HepG2 (cell line): Measurements from ENCODE around the gene SLC35F1. TPM values are rescaled to one million over a fixed set of nuclear protein-coding genes. Genes with fewer than 3 reads are reported as not detected.

Source experiments
- ATAC-seq: fragments of 200-7000 bp; cut with Tn5 transposase; 3 replicates; pipeline ENCODE4 v1.9.1; 2020; ENCODE audit warnings: mild to moderate bottlenecking, moderate library complexity
- BruUV-seq: library from RNA; stranded (reverse); fragments of 400-500 nt; replicated peaks from 2 replicates; lab custom pipeline; 2021; lab: Mats Ljungman, UMichigan
- CTCF ChIA-PET: fragments of 300-600 bp; formaldehyde crosslinking; extraction: SDS; loops from one replicate; lab custom pipeline; 2021; ENCODE audit warnings: low total read pairs, inconsistent platforms, low intra/inter-chr PET ratio; lab: Yijun Ruan, JAX
- POLR2A ChIA-PET: fragments of 350-600 bp; sonication (Branson Sonifier 250); formaldehyde crosslinking; loops from one replicate; lab custom pipeline; 2020; ENCODE audit warnings: antibody characterized with exemption, inconsistent platforms; lab: Yijun Ruan, JAX
- DNase-seq: peaks from one replicate; pipeline ENCODE4 v3.0.0-alpha.2; 2015; ENCODE audit warnings: low spot score
- FAIRE-seq: peaks from 3 replicates; lab custom pipeline; 2011; peaks lifted over from hg19 to GRCh38; lab: Jason Lieb, UNC
- H2AFZ ChIP-seq: one replicate; pipeline ENCODE4 v1.6.1; 2011; ENCODE audit warnings: low read length, inconsistent platforms
- H3K27ac ChIP-seq: fragments of 300-600 bp; 3 replicates; pipeline ENCODE4 v1.8.0; 2011; ENCODE audit warnings: mixed run types, mild to moderate bottlenecking, mixed read lengths, low read length, inconsistent platforms; ENCODE audit not compliant: insufficient read depth; ENCODE audit errors: extremely low read length
- H3K27me3 ChIP-seq, 2 experiments: fragments of 200-600 bp in 1 of 2; 2 replicates in 1 of 2; 3 replicates in 1 of 2; pipeline versions ENCODE4 v1.6.0 to v1.8.0; 2011; ENCODE audit warnings: low read length in 2 of 2, mild to moderate bottlenecking in 2 of 2, moderate library complexity in 2 of 2, inconsistent platforms in 1 of 2; ENCODE audit not compliant: insufficient read depth in 2 of 2, control insufficient read depth in 1 of 2
- H3K36me3 ChIP-seq, 2 experiments: fragments of 200-600 bp in 1 of 2; replicated peaks in 1 of 2; 2 replicates in 1 of 2; 3 replicates in 1 of 2; pipeline versions ENCODE4 v1.5.1 to v1.8.0; 2011; ENCODE audit warnings: low read length in 2 of 2, inconsistent platforms in 1 of 2; ENCODE audit not compliant: insufficient read depth in 2 of 2, control insufficient read depth in 1 of 2
- H3K4me1 ChIP-seq: 2 replicates; pipeline ENCODE4 v1.5.1; 2012; ENCODE audit warnings: low read length, inconsistent platforms; ENCODE audit not compliant: insufficient read depth
- H3K4me2 ChIP-seq: 2 replicates; pipeline ENCODE4 v1.6.0; 2011; ENCODE audit warnings: low read depth, low read length, inconsistent platforms
- H3K4me3 ChIP-seq, 3 experiments: fragments of 200-600 bp in 1 of 3; sonication (generic), shearing (Covaris generic) in 1 of 3; replicated peaks in 1 of 3; 2 replicates each; pipeline ENCODE4 v1.5.1; 2011 to 2016; ENCODE audit warnings: low read length in 3 of 3, inconsistent platforms in 2 of 3, low read depth in 2 of 3, mild to moderate bottlenecking in 2 of 3, control low read depth in 1 of 3, mixed read lengths in 1 of 3; ENCODE audit not compliant: insufficient read depth in 1 of 3
- H3K79me2 ChIP-seq: one replicate; pipeline ENCODE4 v1.6.1; 2011; ENCODE audit warnings: low read length, inconsistent platforms; ENCODE audit not compliant: insufficient read depth
- H3K9ac ChIP-seq: 2 replicates; pipeline ENCODE4 v1.6.0; 2011; ENCODE audit warnings: mild to moderate bottlenecking, low read depth, low read length, inconsistent platforms; ENCODE audit not compliant: insufficient read depth
- H3K9me3 ChIP-seq: 2 replicates; pipeline ENCODE4 v1.5.1; 2012; ENCODE audit warnings: mild to moderate bottlenecking, low read length
- H4K20me1 ChIP-seq: 2 replicates; pipeline ENCODE4 v1.6.0; 2011; ENCODE audit warnings: inconsistent platforms, mild to moderate bottlenecking, low read length, moderate library complexity; ENCODE audit not compliant: insufficient read depth
- BORCS8-MEF2B ChIP-seq: sonication (generic); formaldehyde crosslinking; IDR thresholded peaks from 2 replicates; pipeline ENCODE4 v1.8.0; 2022; ENCODE audit warnings: mild to moderate bottlenecking, missing genetic modification reagents
- CENPX ChIP-seq: sonication (generic); formaldehyde crosslinking; IDR thresholded peaks from 2 replicates; pipeline ENCODE4 v1.9.0; 2021; ENCODE audit warnings: mild to moderate bottlenecking, missing genetic modification reagents, moderate library complexity
- HOXA5 ChIP-seq: sonication (generic); formaldehyde crosslinking; IDR thresholded peaks from 2 replicates; pipeline ENCODE4 v1.4.0; 2020; ENCODE audit warnings: missing genetic modification reagents
- MXI1 ChIP-seq: IDR thresholded peaks from 3 replicates; pipeline ENCODE4 v1.6.1; 2012; ENCODE audit warnings: low read depth, low read length, inconsistent platforms, borderline replicate concordance
- PBX3 ChIP-seq: sonication (generic); formaldehyde crosslinking; IDR thresholded peaks from 2 replicates; pipeline ENCODE4 v1.8.1; 2023; ENCODE audit warnings: missing genetic modification reagents, inconsistent platforms, borderline replicate concordance
- TAF1 ChIP-seq: sonication (generic); formaldehyde crosslinking; IDR thresholded peaks from 2 replicates; pipeline ENCODE4 v1.4.0; 2020; ENCODE audit warnings: missing genetic modification reagents
- TRIM22 ChIP-seq: fragments of 450-650 bp; IDR thresholded peaks from 2 replicates; pipeline ENCODE4 v1.6.1; 2017
- ZC3H4 ChIP-seq: sonication (generic); formaldehyde crosslinking; IDR thresholded peaks from 2 replicates; pipeline ENCODE4 v1.4.0; 2020; ENCODE audit warnings: missing genetic modification reagents, borderline replicate concordance
- ZNF256 ChIP-seq: sonication (generic); formaldehyde crosslinking; conservative IDR thresholded peaks from 2 replicates; pipeline ENCODE4 v1.4.0; 2020; ENCODE audit warnings: missing genetic modification reagents
- ZNF574 ChIP-seq: sonication (generic); formaldehyde crosslinking; IDR thresholded peaks from 2 replicates; pipeline ENCODE4 v1.4.0; 2020; ENCODE audit warnings: missing genetic modification reagents
- in situ Hi-C: cut with HindIII; loops from 2 replicates; pipeline ENCODE4 v1.10.0; 2017; ENCODE audit warnings: low pct_unique_long_range_greater_than_20kb; ENCODE audit not compliant: extremely low pct_ligation_motif_present
- intact Hi-C: fragments of 100-400 bp; cut with micrococcal nuclease; formaldehyde crosslinking; loops from one replicate; pipeline ENCODE4 v1.10.0; 2022; ENCODE audit not compliant: unreplicated experiment
- polyA plus RNA-seq, 8 experiments: library from polyadenylated mRNA; depleted of rRNA in 3 of 8; stranded (reverse) in 7 of 8; unstranded in 1 of 8; fragments of >200 nt; fragmentation: Illumina TruSeq in 4 of 8; extraction: Trizol in 4 of 8; gene quantifications; 2 replicates each; pipeline versions ENCODE4 v1.2.1 to v1.2.3, GENCODE V29; 2011 to 2016; ENCODE audit warnings: low read depth in 4 of 8, missing spikeins in 1 of 8, mixed read lengths in 1 of 8; ENCODE audit not compliant: insufficient read depth in 1 of 8
- total RNA-seq, 5 experiments: library from RNA; depleted of rRNA; stranded (reverse); fragments of >200 nt; fragmentation: Illumina TruSeq; extraction: Trizol; gene quantifications; 2 replicates each; pipeline ENCODE4 v1.2.3, GENCODE V29; 2016; ENCODE audit warnings: low read depth in 1 of 5

Gene SLC35F1
- total and polyA plus RNA-seq, 2 of the 13 experiments (the other 11 are each of a cell fraction or from before 2014, with no cell fraction given): 0.01 TPM; not detected in 1

DNA sequence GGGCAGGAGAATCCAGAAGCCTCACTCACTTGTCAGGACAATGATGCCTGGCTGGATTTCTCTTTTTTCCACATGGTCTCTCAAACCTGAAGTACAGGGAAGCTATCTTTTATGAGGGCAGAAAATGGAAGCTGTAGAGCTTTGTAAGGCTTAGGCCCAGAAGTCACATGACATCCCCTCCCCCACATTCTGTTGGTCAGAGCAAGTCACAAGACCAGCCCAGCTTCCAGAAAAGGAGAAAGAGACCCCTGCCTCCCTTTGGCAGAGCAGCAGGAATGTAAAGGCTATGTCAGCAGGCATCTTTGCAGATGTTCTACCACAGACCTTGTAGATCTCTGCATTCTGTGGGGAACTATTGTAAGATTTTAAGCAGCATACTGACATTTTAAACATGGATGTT, 245.5 kb downstream of the SLC35F1 start:
- no TSS peak for BruUV-seq
- no peaks in the 10 kb centered on the region for H4K20me1 ChIP-seq
- ChIA-PET POLR2A (no interaction called here), CTCF (no interaction called here)
- no peaks in the 10 kb centered on the region for H3K36me3 ChIP-seq
- H3K4me2 ChIP-seq: no peak overlapping the region
- in situ Hi-C loops: no loop called here
- ATAC-seq (no peak), DNase-seq (no peak), FAIRE-seq (no peak)
- TF ChIP-seq MXI1 (no peak), TAF1 (CRISPR knock-in tag) (no peak), PBX3 (CRISPR knock-in tag) (no peak), HOXA5 (CRISPR knock-in tag) (no peak), ZC3H4 (CRISPR knock-in tag) (no peak), CENPX (CRISPR knock-in tag) (no peak), TRIM22 (no peak), BORCS8-MEF2B (CRISPR knock-in tag) (no peak), ZNF256 (CRISPR knock-in tag) (no peak), ZNF574 (CRISPR knock-in tag) (no peak)
- no peaks in the 10 kb centered on the region for H3K4me1 ChIP-seq
- no peaks in the 10 kb centered on the region for H3K9me3 ChIP-seq
- H3K79me2 ChIP-seq: no peaks in the 10 kb centered on the region
- H3K27ac ChIP-seq: no peak overlapping the region
- no peaks in the 10 kb centered on the region; a peak in 1 of 5 replicates for H3K27me3 ChIP-seq
- H2AFZ ChIP-seq: no peak overlapping the region
- no peak overlapping the region for H3K4me3 ChIP-seq
- no peak overlapping the region for H3K9ac ChIP-seq
- intact Hi-C loops: no loop called here
